ENCODE data around the gene DLG5. TPM values are rescaled to one million over a fixed set of nuclear protein-coding genes. Genes with fewer than 3 reads are reported as not detected.
A peak's percentile ranks its signal among the peaks of the same experiment; 100 is the strongest.

The DLG5 gene
- total and polyA plus RNA-seq, 8 donors: 11.3 to 19.4 (median 13.5) TPM

GRCh38 chr10:77941790-77942189 is 15.2 kb upstream of the DLG5 start:
- Histone ChIP-seq H3K4me3 (no peak overlapping the region), H3K4me1 (no peaks in the 10 kb centered on the region), H3K27ac (no peak overlapping the region), H3K27me3 (no peaks in the 10 kb centered on the region), H3K36me3 (no peaks in the 10 kb centered on the region), H3K9me3 (no peaks in the 10 kb centered on the region)
- intact Hi-C loops (cut with DNase I): no loop called here
- WGBS, 2 donors: 86 to 89% methylated on average over 6 of the region's 6 CpGs
- FAIRE-seq (no peak), ATAC-seq (no peak), DNase-seq (no peak)
- no peak for TF ChIP-seq CTCF (IDR thresholded peaks at IDR 0.05)

GRCh38 chr10:77940627-77941026 is 14.1 kb upstream of the DLG5 start:
- Histone ChIP-seq H3K36me3 (no peaks in the 10 kb centered on the region), H3K4me1 (no peaks in the 10 kb centered on the region), H3K27me3 (no peaks in the 10 kb centered on the region), H3K27ac (no peak overlapping the region), H3K9me3 (no peaks in the 10 kb centered on the region), H3K4me3 (no peak overlapping the region)
- FAIRE-seq (no peak), DNase-seq (no peak), ATAC-seq (no peak)
- intact Hi-C loops (cut with DNase I): no loop called here
- no peak for TF ChIP-seq CTCF (IDR thresholded peaks at IDR 0.05)
- 72 to 76% methylated on average over 3 of the region's 3 CpGs for WGBS, 2 donors

- Histone ChIP-seq H3K36me3 (no peaks in the 10 kb centered on the region), H3K4me3 (no peak overlapping the region), H3K27ac (no peak overlapping the region), H3K4me1 (no peaks in the 10 kb centered on the region), H3K27me3 (no peaks in the 10 kb centered on the region), H3K9me3 (no peaks in the 10 kb centered on the region)
- DNase-seq (no peak), FAIRE-seq (no peak), ATAC-seq (no peak)
- WGBS, 2 donors: 78 to 86% methylated on average over 2 of the region's 2 CpGs
- TF ChIP-seq CTCF (IDR thresholded peaks at IDR 0.05): no peak
- intact Hi-C loops (cut with DNase I): no loop called here
Measured at GRCh38 chr10:77940225-77940624, 13.7 kb upstream of the DLG5 start.

DNA sequence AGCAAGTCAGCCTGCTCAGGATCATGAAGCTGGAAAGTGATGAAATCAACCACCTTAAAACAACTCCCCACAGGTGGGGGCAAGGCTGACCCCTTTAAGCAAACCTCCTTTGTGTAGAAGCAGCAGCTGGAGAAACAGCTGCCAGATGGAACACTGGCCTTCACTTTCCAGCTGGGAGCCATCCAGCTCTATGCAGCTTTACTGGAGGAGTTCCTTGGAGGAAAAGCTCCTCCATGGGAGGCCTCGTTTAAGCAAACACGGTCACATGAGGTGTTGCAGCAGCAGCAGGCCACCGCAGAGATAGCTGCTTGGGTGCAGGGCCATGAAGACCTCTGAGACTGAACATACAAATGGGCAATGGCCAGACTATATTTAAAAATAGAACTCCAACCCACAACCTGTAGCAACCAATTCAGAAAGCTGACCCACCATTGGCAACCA is 13.0 kb upstream of the DLG5 start:
- H3K36me3 ChIP-seq: no peaks in the 10 kb centered on the region
- FAIRE-seq: no peak
- intact Hi-C loops (cut with DNase I): no loop called here
- no peaks in the 10 kb centered on the region for H3K4me1 ChIP-seq
- WGBS, 2 donors: 17 to 38% methylated on average over 3 of the region's 3 CpGs
- no peak for TF ChIP-seq CTCF (IDR thresholded peaks at IDR 0.05)
- DNase-seq: no peak
- H3K4me3 ChIP-seq: no peak overlapping the region
- no peaks in the 10 kb centered on the region for H3K27me3 ChIP-seq
- peak in 2 of 4 donors; percentile 44 to 65 for ATAC-seq
- H3K9me3 ChIP-seq: no peaks in the 10 kb centered on the region
- no peak overlapping the region for H3K27ac ChIP-seq

- no peak for ATAC-seq
- no peak for DNase-seq
- no peak for TF ChIP-seq CTCF (IDR thresholded peaks at IDR 0.05)
- Histone ChIP-seq H3K27ac (no peak overlapping the region), H3K9me3 (no peaks in the 10 kb centered on the region), H3K4me1 (no peaks in the 10 kb centered on the region), H3K36me3 (no peaks in the 10 kb centered on the region), H3K4me3 (no peak overlapping the region), H3K27me3 (no peaks in the 10 kb centered on the region)
- intact Hi-C loops (cut with DNase I): no loop called here
- WGBS, 2 donors: 79 to 88% methylated on average over 3 of the region's 3 CpGs
- FAIRE-seq: no peak
Measured at GRCh38 chr10:77936697-77937567, 10.4 kb upstream of the DLG5 start.

All from pancreas (tissue), 10 donors.